Stimulated activated CD8-positive, alpha-beta memory T cell treated with anti-CD3 and anti-CD28 coated beads, Interleukin-15, amount 100 ng/mL, for 24 hours (primary cell): ENCODE data around the gene CSTF3.
A peak's percentile ranks its signal among the peaks of the same experiment; 100 is the strongest.

Experiments used
- DNase-seq: peaks from one replicate; pipeline ENCODE4 v3.0.0-alpha.2; 2020; ENCODE audit warnings: low read depth

Gene CSTF3

GRCh38 chr11:33040862-33041453, 120.3 kb downstream of the CSTF3 start:
- DNase-seq: no peak

DNA sequence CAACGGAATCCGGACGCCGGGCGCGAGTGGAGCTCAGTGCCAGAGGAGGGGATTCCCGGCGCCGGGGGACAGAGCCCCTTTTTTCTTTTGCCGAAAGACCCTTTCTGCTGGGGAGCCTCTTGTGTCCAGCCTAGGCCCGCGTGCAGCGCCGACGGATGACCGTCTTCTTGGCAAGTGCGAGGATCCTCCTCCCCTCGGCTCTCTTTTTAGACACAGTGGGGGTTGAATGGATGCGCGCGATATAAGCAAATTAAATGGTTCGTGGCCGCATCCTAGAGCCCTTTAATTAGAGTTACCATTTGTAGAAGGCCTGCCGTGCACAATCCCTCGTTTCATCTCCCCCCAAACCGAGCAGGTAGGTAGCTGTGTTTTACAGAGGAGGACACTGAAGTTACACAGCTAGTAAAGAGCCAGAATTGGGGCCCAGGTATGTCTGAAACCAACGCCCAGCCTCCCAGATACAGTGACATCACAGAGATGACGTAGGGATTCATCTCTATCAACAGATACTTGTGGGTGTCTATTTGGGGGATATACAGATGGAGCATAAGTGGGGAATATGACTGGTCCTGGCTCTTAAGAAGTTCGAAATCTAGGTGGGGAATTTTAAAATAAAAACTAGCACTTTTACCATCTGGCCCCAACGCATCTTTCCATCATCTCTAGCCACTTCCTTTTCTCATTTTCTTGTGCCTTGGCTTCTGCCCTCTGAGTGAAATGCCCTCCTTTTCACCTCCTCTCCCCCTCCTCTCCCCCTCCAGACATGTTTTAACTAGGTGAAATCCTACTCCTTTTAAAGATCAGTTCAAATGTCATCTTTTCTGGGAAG, 121.0 kb downstream of the CSTF3 start:
- DNase-seq: no peak

- peak; percentile 56 for DNase-seq
These were observed 121.8 kb downstream of the CSTF3 start, which contains the start of gene TCP11L1 for GRCh38 chr11:33039274-33040032. Gene TCP11L1 (plus strand): TSS chr11:33039572. CDS start chr11:33043774, 4,202 bp downstream.

DNA sequence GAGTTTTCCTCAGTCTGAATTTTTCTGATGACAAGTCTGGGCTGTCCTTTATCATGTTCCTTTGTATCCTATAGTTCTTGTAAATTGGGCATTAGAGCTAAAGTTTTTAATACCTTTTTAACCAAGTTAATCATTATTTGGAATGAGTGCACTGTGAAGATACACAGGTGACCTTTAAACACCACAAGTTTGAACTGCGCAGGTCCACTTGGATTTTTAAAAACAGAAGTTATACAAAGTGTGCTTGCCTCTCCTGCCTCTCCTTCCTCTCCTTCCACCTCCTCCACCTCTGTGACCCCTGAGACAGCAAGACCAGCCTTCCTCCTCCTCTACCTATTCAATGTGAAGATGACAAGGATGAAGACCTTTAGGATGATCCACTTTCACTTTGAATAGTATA, 126.3 kb downstream of the CSTF3 start:
- DNase-seq: no peak
